HEK293T (cell line): ENCODE results near the gene IST1.

Experiments
- CTBP1 ChIP-seq: fragments of 450-650 bp; IDR thresholded peaks from 2 replicates; pipeline ENCODE4 v1.6.1; 2016; ENCODE audit warnings: borderline replicate concordance
- FOXA1 ChIP-seq: fragments of 450-650 bp; IDR thresholded peaks from 2 replicates; pipeline ENCODE4 v1.6.1; 2016; ENCODE audit warnings: mild to moderate bottlenecking
- FOXK2 ChIP-seq: fragments of 450-650 bp; IDR thresholded peaks from 2 replicates; pipeline ENCODE4 v1.6.1; 2016; ENCODE audit warnings: mild to moderate bottlenecking
- FOXM1 ChIP-seq: fragments of 450-650 bp; IDR thresholded peaks from 2 replicates; pipeline ENCODE4 v1.6.1; 2017; ENCODE audit warnings: mild to moderate bottlenecking, borderline replicate concordance
- PKNOX1 ChIP-seq: fragments of 450-650 bp; IDR thresholded peaks from 2 replicates; pipeline ENCODE4 v1.6.1; 2016
- SUZ12 ChIP-seq: fragments of 450-650 bp; IDR thresholded peaks from 2 replicates; pipeline ENCODE4 v1.6.1; 2016; ENCODE audit warnings: mild to moderate bottlenecking

- TF ChIP-seq PKNOX1 (no peak), FOXK2 (no peak), FOXA1 (no peak), FOXM1 (no peak), SUZ12 (no peak), CTBP1 (no peak)
Measured at GRCh38 chr16:71965223-71965622, 69.9 kb downstream of the IST1 start.
